Measurements from ENCODE around the gene SYNPO2L.

SYNPO2L gene

DNA sequence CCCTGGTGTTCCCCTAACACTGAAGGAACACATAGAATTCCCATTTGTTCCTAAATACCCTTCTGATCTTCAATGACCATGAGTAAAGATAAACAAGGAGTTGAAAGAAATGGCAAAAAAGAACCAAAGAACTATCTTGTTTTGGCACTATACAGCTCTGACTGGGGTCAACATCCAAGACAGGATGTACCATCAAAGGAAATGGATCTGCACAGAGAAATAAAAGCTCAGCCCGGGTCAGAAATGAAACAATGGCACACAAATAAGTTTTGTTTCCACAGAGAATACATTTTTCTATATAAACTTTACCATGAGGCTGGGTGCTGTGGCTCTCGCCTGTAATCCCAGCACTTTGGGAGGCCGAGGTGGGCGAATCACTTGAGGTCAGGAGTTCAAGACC lies 46.7 kb downstream of the SYNPO2L start:
- H3K4me3 ChIP-seq (ENCODE audit: low read length): no peak overlapping the region
- no peak for TF ChIP-seq ZNF274 (IDR thresholded peaks at IDR 0.05; ENCODE audit: low read depth, low read length)

DNA sequence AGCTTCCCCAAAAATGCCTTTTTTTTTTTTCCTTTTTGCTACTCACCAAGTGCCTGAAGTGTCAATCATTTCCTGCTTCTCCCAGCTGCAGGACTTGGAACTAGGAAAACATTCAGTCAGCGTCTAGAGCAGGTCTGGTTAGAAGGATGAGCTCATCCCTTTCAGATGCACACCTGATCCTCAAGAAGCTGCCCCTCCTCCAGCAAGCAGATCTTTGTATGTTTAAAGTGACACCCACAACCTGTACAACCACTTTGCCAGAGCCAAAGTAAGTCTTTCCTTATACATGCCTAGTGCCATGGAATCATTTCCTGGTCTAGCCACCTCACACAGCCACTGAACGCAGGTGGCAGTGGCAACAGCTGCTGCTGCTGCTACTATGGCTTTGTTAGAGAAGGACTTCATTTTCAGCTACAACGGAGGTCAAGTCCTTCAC lies 54.3 kb downstream of the SYNPO2L start:
- TF ChIP-seq ZNF274 (IDR thresholded peaks at IDR 0.05; ENCODE audit: low read depth, low read length): no peak
- H3K4me3 ChIP-seq (ENCODE audit: low read length): no peak overlapping the region

DNA sequence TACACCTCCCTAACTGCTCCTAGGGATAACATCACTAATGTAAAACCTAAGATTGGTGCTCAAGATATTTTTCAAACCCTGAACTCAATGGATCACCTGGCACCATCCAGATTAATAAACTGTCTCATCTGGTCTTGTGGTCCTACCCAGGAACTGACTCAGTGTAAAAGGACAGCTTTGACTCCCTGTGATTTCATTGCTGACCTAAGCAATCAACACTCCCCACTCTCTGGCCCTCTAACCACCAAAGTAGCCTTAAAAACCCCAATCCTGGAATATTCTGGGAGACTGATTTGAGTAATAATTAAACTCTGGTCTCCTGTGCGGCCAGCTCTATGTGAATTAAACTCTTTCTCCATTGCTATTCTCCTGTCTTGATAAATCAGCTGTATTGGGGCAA lies 58.5 kb downstream of the SYNPO2L start:
- H3K4me3 ChIP-seq (ENCODE audit: low read length): no peak overlapping the region
- no peak for TF ChIP-seq ZNF274 (IDR thresholded peaks at IDR 0.05; ENCODE audit: low read depth, low read length)

Data from GM08714 (cell line).